ENCODE results near the gene SLC16A2.

SLC16A2 gene

DNA sequence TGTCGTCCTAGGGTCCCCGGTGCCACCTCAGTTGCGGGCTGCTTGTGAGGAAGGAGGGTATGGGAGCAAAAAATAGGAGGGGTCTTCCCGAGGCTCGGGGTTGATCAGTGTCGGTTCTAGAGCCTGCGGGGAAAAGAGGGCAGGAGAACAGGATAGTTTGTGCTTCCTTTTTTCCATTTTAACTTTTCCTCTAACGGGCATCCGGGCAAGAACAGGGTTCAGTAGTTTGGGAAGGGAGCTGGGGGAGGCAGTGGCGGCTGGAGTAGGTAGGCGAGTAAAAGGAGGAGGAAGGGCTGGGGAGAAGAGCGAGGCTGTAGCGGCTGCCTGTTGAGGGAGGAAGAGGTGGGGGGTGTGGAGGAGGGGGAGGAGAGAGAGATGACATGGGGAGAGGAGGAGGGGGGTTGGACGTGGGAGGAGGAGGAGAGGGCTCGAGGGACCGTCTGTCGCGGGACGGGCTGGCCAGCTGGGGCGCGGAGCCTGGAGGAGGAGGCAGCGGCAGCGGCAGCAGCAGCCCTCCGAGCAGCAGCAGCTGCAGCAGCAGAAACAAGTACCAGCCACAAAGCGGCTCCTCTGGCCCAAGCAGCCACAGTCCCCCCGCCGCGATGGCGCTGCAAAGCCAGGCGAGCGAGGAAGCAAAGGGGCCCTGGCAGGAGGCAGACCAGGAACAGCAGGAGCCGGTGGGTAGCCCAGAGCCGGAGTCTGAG, at the start of gene SLC16A2:
TSS of gene SLC16A2 (plus strand) at position 458 of the 704 bp plus-strand sequence. CDS start at position 603, 145 bp downstream.
- in situ Hi-C loops (cut with MboI; ENCODE audit: low sequenced_read_pairs), result no loop called here

DNA sequence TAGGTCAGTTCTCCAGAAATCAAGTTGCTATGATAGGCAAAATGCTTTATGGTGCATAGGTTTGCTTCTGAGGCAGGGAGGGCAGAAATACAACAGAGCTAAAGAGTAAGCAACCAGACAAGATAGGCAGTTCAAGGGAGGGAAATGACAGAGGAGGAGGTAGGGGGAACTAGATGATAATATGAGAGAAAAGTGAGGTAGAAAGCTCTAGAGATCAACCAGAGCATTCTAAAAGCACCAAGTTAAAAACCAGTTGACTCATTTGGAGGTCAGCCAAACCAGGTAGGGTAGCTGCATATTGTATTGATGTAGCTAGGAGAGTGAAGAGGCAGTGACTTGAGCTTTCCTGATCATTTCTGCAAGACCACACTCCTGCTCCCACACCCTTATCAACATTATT, 49.0 kb upstream of the SLC16A2 start:
- in situ Hi-C loops (cut with MboI; ENCODE audit: low sequenced_read_pairs), result no loop called here

DNA sequence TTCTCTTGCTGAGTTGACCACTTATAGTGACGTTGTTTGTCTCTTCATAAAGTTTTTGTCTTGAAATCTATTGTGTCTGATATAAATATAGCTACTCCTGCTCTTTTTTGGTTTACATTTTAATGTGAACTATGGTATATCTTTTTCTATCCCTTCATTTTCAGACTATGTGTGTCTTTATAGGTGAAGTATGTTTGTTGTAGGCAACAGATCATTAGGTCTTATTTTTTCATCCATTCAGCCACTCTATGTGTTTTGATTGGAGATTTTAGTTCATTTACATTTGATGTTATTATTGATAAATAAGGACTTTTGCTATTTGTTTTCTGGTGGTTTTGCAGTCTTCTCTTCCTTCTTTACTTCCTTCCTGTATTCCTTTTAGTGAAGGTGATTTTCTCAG, 44.0 kb upstream of the SLC16A2 start:
- in situ Hi-C loops (cut with MboI; ENCODE audit: low sequenced_read_pairs), result no loop called here

DNA sequence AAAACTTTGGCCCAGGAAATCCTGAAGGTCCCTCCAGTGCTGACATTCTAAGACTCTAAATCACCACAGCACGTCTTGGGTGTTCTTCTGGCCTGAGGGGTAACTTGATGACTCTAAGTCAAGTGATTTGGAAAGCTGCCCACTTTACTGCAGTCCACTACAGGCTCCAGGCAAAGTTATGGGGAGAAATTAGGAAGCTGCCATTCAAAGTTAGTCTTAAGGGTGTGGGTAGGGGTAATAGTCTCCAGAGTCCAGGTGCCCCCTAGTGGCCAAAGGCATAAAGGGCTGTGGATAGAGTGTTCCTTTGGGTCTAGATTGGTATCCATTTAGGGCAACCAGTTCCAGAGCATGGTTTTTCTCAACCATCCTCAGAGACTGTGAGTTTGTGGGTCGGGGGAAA, 38.7 kb upstream of the SLC16A2 start:
- in situ Hi-C loops (cut with MboI; ENCODE audit: low sequenced_read_pairs), result no loop called here

DNA sequence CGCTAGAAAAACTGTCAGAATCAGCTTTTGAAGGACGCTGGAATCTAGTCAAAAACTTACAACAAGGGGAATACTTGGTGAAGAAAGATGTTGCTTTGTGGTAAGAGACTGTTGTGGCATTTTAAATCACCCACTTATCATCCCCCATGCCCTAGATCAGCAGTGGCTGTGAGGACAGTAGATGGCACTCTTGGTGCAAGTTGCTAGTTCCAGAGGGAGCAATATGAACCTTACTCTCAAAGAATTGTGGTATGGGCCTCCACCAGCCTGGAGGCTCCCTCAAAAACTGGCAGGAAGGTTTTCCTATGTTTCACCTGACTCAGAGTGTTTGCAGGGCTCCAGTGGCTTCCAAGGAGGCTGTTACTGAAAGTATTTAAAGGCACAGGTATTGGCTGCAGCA, 37.7 kb upstream of the SLC16A2 start:
- in situ Hi-C loops (cut with MboI; ENCODE audit: low sequenced_read_pairs), result no loop called here

DNA sequence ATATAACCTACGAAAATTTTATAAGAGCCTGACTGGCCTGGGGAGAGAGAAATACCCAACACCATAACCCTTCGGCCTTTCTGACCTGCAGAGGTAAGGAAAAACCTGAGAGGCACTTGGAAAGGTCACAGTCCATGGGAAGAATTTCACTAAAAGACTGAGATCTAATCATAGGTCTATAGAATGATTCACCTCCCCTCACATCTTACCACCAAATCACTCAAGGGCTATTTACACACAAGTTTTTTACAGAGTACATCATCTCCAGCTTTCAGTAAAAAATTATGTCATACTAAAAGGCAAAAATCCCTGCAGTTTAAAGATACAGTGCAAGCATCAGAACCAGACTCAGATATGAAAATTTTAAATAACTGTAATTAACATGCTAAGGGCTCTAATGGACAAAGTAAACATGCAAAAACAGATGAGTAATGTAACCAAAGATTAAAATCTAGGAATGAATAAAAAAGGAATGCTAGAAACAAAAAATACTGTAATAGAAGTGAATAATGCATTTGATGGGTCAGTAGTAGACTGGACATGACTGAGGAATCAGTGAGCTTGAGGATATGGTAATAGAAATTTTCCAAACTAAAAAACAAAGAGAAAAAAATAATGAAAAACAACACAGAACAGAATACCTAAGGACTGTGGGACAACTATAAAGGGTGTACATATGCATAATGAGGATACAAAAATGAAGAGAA, 32.1 kb upstream of the SLC16A2 start:
- in situ Hi-C loops (cut with MboI; ENCODE audit: low sequenced_read_pairs), result no loop called here

DNA sequence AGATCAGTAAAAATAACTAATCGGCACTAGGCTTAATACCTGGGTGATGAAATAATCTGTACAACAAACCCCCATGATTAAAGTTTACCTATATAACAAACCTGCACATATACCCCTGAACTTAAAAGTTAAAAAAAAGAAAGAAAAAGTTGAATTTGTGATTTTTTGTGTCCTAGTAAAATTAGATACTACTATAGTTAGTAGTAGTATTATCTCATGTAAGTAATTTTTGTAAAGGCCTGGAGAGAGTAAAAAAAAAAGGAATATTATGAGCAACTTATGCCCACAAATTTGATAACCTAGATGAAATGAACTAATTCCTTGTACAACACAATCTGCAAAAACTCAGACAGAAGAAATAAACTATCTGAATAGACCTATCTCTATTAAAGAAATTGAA, 25.7 kb upstream of the SLC16A2 start:
- in situ Hi-C loops (cut with MboI; ENCODE audit: low sequenced_read_pairs), result no loop called here

DNA sequence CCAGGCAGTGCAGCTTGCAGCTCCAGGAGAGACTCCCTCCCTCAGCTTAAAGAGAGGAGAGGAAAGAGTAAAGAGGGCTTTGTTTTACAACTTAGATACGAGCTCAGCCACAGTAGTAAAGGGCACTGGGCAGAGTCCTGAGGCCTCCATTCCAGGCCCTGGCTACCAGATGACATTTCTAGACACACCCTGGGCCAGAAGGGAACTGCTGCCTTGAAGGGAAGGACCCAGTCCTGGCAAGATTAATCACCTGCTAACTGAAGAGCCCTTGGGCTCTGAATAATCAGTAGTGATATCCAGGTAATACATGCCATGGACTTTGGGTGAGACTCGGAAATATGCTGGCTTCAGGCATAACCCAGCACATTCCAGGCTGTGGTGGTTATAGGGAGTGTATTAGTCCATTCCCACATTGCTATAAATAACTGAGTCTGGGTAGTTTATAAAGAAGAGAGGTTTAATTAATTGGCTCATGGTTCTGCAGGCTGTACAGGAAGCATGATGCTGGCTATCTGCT, 15.3 kb upstream of the SLC16A2 start:
- in situ Hi-C loops (cut with MboI; ENCODE audit: low sequenced_read_pairs), result no loop called here

DNA sequence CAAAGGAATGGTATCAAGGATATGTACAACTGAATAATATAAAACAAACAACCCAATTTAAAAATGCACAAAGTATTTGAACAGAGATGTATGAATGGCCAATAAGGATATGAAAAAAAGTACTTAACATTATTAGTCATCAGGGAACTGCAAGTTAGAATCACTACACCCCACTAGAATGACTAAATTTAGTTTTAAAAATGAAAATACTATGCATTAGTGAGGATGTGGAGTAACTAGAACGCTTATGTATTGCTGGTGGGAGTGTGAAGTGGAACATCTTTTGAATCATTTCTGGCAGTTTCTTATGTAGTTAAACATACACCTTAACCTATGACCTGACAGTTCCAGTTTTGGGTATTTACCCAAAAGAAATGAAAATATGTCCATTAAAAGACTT, 13.0 kb upstream of the SLC16A2 start:
- in situ Hi-C loops (cut with MboI; ENCODE audit: low sequenced_read_pairs), result no loop called here

DNA sequence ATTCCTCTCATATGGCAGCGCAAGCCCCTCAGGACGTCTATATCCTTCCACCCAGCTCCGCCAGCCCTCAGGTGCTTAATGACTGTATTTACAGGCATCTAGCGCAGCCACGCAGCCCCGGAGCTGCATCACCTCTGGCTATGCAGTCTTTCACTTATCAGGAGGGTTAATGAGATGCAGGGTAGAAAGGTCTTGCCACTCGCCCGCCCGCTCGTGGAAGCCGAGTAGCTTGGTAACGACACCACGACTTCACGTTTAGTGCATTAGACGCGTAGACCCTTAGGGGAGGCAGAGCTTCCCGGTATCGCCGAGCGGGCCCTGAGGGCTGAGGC, 1.5 kb upstream of the SLC16A2 start:
- in situ Hi-C loops (cut with MboI; ENCODE audit: low sequenced_read_pairs), result no loop called here

DNA sequence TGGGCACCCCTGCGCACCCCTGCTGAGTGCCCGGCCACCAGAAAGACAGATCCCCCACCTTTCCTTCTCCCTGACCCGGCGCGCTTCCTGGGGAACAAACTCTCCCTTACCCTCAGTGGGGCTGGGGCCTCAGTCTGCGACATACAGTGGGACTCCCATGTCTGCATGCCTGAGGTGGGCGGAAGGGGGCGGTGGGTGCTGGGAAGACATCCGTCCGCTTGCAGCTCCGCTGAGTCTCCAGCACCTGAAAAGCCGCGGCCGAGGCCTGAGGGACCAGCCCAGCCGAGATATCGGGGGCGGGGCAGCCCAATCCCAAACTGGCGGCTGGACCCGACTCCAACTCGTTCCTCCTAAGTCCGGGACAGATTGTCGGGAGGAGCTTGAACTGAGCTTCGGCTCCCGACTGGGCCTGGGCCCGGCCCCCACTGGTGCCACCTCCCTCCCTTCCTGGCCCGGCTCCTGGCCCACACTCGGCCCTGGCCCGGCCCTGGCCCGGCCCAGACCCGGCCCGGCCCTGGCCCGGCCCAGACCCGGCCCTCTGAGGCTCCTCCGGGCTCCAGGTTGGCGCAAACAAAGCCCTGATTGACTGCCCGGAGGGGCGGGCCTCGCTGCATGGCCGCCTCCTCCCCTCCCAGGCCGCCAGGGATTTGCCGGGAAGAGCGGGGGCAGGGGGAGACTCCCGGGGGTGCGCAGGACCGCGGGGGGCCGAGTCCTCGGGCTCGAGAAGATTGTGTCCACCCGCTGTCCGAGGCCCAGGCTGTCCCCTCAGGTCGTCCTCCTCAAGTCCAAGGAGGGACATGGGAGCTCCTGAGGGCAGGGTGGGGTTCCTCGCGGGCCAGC, 877 bp upstream of the SLC16A2 start:
- in situ Hi-C loops (cut with MboI; ENCODE audit: low sequenced_read_pairs), result no loop called here

DNA sequence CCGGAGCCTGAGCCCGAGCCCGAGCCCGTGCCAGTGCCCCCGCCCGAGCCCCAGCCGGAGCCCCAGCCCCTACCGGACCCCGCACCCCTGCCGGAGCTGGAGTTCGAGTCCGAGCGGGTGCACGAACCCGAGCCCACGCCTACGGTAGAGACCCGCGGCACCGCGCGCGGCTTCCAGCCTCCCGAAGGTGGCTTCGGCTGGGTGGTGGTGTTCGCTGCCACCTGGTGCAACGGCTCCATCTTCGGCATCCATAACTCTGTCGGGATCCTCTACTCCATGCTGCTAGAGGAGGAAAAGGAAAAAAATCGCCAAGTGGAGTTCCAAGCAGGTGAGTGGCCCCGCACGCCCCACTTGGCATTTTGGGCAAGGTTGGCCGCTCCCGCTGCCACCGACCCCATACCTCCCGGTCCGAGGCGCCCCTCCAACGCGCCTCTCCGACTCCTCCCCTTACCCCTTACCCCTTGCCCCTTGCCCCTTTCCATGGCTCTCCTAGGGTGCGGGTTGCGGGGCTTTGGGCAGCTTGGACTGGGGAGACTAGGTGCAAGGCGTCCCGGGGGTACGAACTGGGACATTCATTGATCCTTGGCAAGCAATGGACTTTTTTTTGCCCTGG, 553 bp downstream of the SLC16A2 start:
- in situ Hi-C loops (cut with MboI; ENCODE audit: low sequenced_read_pairs), result no loop called here

DNA sequence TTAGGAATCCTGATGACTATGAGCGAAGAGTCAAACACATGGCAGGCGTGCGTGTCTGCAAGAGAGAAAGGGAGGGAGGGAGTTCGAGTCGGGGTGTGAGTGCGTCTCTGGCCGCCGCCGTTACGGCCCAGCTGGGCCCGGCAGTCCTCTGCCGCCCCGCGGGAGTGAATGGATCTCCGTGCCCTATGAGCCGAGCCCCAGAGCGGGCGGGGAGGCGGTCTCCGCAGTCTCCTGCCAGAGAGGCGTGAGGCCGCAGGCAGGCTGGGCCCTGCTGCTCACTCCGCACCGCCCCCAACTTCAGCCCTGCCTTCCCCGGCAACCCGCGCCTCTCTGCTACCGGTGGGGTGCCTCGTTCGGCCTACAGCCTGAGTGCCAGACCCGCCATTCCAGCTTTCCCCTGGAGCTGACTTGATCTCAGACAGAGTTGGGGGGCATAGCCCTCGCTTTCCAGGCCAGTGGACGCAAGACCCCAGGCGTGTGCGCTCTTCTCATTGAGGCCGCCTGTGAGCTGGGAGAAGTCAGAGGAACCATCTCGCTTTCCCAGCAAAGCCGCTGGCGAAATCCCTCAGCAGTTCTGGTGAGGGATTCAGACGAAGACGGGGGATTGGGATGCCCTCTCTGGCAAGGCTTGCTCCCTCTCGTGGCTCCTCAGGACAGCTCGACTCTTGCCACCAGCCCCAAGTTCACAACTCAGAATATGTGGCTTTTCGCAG, 1.4 kb downstream of the SLC16A2 start:
- in situ Hi-C loops (cut with MboI; ENCODE audit: low sequenced_read_pairs), result no loop called here

DNA sequence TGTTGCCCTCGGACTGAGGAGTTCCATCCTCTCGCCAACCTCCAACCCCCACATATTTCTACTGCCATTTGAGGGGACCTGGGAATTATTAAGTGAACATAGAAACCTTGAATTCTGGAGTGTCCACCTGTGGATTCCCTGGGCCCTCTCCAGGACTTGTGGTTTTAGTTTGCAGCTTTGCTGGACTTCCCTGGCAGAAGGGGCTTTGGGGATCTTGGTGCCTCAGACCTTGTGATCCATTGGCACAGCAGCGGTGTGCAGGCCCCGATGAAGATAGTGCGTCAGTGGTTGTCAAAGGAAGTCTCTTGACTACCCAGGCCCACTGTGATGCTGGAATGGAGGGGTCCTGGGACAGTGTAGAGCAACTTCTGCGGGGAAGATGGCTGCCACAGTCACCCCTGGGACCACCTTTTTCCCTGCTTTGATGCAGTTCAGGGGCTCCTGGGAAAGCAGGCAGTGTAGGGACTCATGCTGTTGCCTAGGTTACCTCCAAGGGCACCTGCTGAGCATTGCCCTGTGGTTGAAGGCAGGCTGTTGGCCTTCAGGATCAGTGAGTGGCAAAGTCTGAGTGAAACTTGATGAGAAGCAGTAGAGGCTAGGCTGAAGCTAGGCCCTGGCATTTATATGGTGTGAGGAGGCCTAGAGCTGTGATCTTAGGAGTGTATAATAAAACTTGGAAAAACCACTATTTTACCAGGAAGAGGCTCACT, 2.2 kb downstream of the SLC16A2 start:
- in situ Hi-C loops (cut with MboI; ENCODE audit: low sequenced_read_pairs), result no loop called here

DNA sequence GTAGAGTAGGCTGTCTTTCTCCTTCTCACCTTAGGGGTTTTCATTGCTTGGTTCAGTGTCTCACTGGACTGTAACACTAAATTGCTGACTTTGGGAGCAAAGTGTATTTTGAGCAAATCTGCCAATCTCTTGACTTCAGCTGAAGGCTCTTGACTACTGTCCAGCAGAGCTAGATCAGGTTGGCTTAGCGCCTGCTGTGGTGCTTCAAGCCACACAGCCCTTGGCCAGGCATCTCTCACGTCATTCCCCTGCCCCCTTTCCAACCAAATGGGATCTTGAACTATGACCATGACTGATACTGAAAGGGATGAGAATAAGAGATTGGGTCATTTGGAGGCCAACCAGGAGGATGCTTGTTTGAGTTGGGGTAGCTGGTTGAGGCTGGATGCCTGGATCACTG, 4.8 kb downstream of the SLC16A2 start:
- in situ Hi-C loops (cut with MboI; ENCODE audit: low sequenced_read_pairs), result no loop called here

DNA sequence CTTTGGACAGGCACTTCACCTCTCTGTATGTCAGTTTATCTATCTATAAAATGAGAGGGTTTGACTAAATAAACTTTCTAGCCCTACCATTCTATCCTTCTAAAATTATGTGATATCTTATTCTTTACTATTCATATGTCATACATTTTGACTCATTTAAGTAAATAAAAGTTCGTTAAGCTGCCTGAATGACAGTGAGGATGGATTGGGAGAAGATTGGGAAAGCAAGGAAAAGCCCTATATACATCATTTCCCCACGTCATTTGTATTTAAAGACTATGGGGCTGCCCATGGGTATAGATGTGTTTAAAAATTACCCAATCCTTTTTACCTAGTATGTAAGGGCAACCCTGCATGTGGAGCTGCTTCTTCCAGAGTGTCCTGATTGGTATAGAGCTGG, 5.3 kb downstream of the SLC16A2 start:
- in situ Hi-C loops (cut with MboI; ENCODE audit: low sequenced_read_pairs), result no loop called here

DNA sequence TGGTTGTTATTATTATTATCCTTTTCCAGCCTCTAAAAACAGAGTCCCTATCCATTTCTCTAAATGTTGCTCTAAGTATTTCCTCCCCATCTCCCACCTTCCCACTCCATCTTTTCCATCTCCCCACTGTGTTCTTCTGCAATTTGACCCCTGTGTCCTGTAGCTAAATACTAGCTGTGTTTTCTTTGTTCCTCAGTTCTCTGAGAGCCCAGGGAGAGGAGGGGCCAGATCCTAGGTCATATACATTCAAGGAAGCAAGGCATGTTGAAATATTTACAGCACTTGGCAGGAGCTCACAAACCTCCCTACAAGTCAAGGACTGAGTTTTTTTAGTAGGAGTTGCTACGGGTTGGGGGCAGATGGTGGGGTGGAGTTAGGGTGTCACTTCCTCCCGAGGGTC, 10.5 kb downstream of the SLC16A2 start:
- in situ Hi-C loops (cut with MboI; ENCODE audit: low sequenced_read_pairs), result no loop called here

DNA sequence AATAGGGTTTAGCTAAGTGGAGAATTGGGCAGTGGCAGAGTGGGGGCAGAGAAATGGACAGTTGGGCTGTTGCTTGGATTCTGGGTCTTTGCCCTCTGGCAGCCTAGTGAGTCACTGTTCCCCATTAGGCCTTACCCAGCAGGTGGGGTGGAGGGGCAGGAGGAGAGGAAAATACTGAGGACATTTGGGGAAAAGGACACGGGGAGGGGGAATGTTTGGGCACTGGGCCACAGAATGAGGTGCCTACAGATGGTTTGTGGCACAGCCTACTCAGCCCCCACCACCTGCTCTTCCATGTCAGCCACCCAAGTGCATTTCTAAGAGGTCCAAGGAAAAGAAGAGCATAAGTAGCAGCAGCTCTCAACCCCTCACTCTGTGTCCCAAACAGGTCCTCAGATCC, 13.0 kb downstream of the SLC16A2 start:
- in situ Hi-C loops (cut with MboI; ENCODE audit: low sequenced_read_pairs), result no loop called here

DNA sequence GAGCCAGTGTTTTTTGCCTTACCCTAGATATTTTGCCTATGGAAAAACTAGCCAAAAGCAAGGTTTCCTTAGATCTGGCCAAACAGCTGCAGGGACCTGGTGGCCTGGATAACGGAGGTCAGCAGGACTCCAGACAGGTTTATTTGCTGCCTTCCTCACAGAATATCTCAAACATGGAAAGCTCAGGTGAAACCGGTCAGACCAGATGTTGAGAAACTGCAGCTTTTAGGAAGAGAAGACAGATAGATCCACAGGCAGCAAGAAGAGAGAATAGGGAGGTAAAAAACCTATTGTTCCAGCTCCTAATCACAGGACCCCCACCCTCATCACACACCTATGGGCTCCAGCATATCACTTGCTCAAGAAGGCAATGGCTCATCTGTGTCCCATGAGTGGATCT, 16.2 kb downstream of the SLC16A2 start:
- in situ Hi-C loops (cut with MboI; ENCODE audit: low sequenced_read_pairs), result no loop called here

DNA sequence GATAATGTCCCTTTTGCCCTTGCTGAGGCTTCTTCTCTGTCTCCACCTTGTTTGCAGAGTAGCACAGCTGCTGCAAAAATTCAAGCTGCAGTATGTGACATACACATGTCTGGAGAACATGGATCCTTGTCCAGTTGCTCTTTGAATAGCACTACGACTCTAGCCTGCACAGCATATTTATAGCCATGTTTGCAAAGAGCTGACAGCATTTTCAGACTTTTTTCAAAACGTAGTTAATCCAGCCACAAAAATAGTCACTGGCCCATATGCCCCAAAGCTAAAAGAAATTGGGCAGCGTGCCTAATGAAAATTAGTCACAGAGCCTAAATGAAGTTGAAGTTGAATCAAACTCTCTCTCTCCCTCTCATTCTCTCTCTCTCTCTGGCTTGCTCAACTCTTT, 17.5 kb downstream of the SLC16A2 start:
- in situ Hi-C loops (cut with MboI; ENCODE audit: low sequenced_read_pairs), result no loop called here

Data from HL-60/S4 treated with phorbol 12-myristate 13-acetate at 8.2 ng/mL for 4 days and 3 days (cell line).